SU-DHL-6 (cell line): Measurements from ENCODE around the gene OSBP2.

Experiments
- H2AFZ ChIP-seq: fragments of 200-600 bp; sonication (generic); 2 replicates; pipeline ENCODE4 v1.6.1; 2014; ENCODE audit warnings: low read depth, mild to moderate bottlenecking, moderate library complexity, mixed read lengths, antibody characterized with exemption, low read length; ENCODE audit not compliant: severe bottlenecking
- H3F3A ChIP-seq: fragments of 200-600 bp; shearing (Covaris generic); 2 replicates; pipeline ENCODE4 v1.6.0; 2016; ENCODE audit warnings: antibody characterized with exemption, mild to moderate bottlenecking; ENCODE audit not compliant: insufficient read depth
- H3K27ac ChIP-seq: fragments of 200-600 bp; sonication (generic); 2 replicates; pipeline ENCODE4 v1.5.1; 2016; ENCODE audit warnings: low read depth, mild to moderate bottlenecking, low read length, moderate library complexity, mixed read lengths
- H3K27me3 ChIP-seq: fragments of 200-600 bp; sonication (generic), shearing (Covaris generic); 2 replicates; pipeline ENCODE4 v1.6.0; 2014; ENCODE audit warnings: mild to moderate bottlenecking, low read length
- H3K36me3 ChIP-seq: fragments of 200-600 bp; sonication (generic); 2 replicates; pipeline ENCODE4 v1.6.1; 2014; ENCODE audit warnings: mild to moderate bottlenecking, low read length, mixed read lengths
- H3K4me2 ChIP-seq: fragments of 300-600, 200-600 bp; shearing (Covaris generic), sonication (generic); 2 replicates; pipeline ENCODE4 v1.6.0; 2014; ENCODE audit warnings: low read length, low read depth, mild to moderate bottlenecking; ENCODE audit not compliant: poor library complexity, severe bottlenecking
- H3K4me3 ChIP-seq: fragments of 200-600 bp; sonication (generic); 2 replicates; pipeline ENCODE4 v1.5.1; 2014; ENCODE audit warnings: antibody characterized with exemption, low read length, mild to moderate bottlenecking, mixed read lengths; ENCODE audit not compliant: insufficient read depth, poor library complexity, severe bottlenecking
- H3K79me2 ChIP-seq: fragments of 200-600 bp; sonication (generic); 2 replicates; pipeline ENCODE4 v1.6.1; 2014; ENCODE audit warnings: mild to moderate bottlenecking, low read length, moderate library complexity; ENCODE audit not compliant: insufficient read depth
- H3K9ac ChIP-seq: fragments of 200-600 bp; sonication (generic); 2 replicates; pipeline ENCODE4 v1.7.0; 2014; ENCODE audit warnings: mild to moderate bottlenecking, low read length
- H3K9me2 ChIP-seq: fragments of 200-600 bp; sonication (generic); replicated peaks from 2 replicates; pipeline ENCODE4 v1.6.1; 2014; ENCODE audit warnings: low read length; ENCODE audit not compliant: insufficient read depth
- H3K9me3 ChIP-seq: fragments of 200-600 bp; sonication (generic); 2 replicates; pipeline ENCODE4 v1.6.1; 2014; ENCODE audit warnings: low read length, mixed read lengths; ENCODE audit not compliant: insufficient read depth
- H4K20me1 ChIP-seq: fragments of 200-600 bp; sonication (generic); 2 replicates; pipeline ENCODE4 v1.6.1; 2014; ENCODE audit warnings: low read depth, mild to moderate bottlenecking, antibody characterized with exemption, low read length, moderate library complexity, mixed read lengths
- CTCF ChIP-seq: fragments of 200-600 bp; sonication (generic); IDR thresholded peaks from one replicate; pipeline ENCODE4 v1.5.1; 2017; ENCODE audit warnings: antibody characterized with exemption, mild to moderate bottlenecking, low read length, moderate library complexity; ENCODE audit not compliant: insufficient read depth, poor library complexity, severe bottlenecking
- EZH2phosphoT487 ChIP-seq: fragments of 200-600 bp; sonication (generic), shearing (Covaris generic); conservative IDR thresholded peaks from 2 replicates; pipeline ENCODE4 v1.6.1; 2018; ENCODE audit warnings: mild to moderate bottlenecking, antibody characterized with exemption, low read length, moderate library complexity, mixed read lengths

The OSBP2 gene

DNA sequence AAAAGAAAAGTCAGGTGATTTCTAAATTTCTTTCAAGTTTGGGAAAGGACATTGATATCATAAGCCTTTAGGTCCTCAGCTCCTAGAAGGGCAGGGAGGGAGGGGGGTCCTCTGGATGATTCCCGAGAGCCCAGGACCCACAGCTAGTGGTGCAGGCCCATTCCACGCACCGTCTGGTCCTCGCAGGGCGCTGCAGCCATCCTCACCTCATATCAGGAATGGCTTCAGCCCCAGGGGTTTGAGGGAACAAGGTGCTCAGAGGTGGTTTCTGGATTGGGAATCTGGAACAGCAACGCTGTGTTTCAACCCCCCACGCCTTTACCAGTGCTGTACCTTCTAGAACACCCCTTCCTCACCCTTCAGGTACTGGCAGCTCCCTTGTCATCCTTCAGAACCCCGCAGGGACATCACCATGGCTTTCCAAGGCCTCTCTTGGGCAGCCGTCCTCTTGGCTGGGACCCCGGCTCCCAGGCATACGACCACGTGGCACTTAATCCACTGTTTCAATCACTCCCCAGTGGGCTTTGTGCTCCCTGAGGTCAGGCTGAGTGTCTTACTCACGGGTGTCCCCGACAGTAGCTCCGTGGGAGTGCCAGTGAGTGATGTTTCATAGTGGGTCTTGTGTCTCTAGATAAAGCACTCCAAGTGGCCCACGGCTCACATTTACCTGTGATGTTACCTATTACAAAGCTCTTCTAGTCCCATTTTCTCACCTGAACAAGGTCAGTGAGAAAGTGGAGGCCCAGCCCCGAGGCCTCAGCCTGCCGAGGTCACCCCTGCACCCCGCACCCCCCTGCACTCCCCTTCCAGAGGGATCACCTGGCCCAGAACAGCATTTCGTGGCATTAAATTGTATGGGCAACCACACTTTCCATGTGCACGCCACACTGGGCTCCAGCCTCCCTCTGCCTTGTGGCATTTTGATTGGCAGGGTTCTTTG is 180.0 kb downstream of the OSBP2 start:
- Histone ChIP-seq H3K4me3 (no peak overlapping the region), H3K9ac (no peak overlapping the region), H3K9me2 (no peaks in the 10 kb centered on the region), H3K9me3 (no peaks in the 10 kb centered on the region), H3K36me3 (no peaks in the 10 kb centered on the region), H3K27ac (no peak overlapping the region), H3K4me2 (no peak overlapping the region), H3K79me2 (no peaks in the 10 kb centered on the region), H3K27me3 (no peaks in the 10 kb centered on the region), H3F3A (no peaks in the 10 kb centered on the region), H2AFZ (no peak overlapping the region), H4K20me1 (no peaks in the 10 kb centered on the region)
- no peak for TF ChIP-seq CTCF
- no peak for TF ChIP-seq EZH2phosphoT487

GRCh38 chr22:30875481-30876215 is 181.0 kb downstream of the OSBP2 start:
- no peak overlapping the region for H3K4me2 ChIP-seq
- H3K9ac ChIP-seq = no peak overlapping the region
- H3K79me2 ChIP-seq = no peaks in the 10 kb centered on the region
- no peaks in the 10 kb centered on the region for H4K20me1 ChIP-seq
- H3K36me3 ChIP-seq = no peaks in the 10 kb centered on the region
- no peak overlapping the region for H2AFZ ChIP-seq
- H3F3A ChIP-seq = no peaks in the 10 kb centered on the region
- H3K9me3 ChIP-seq = no peaks in the 10 kb centered on the region
- no peaks in the 10 kb centered on the region for H3K27me3 ChIP-seq
- TF ChIP-seq EZH2phosphoT487 = no peak
- TF ChIP-seq CTCF = no peak
- no peak overlapping the region for H3K27ac ChIP-seq
- no peak overlapping the region for H3K4me3 ChIP-seq
- H3K9me2 ChIP-seq = no peaks in the 10 kb centered on the region

DNA sequence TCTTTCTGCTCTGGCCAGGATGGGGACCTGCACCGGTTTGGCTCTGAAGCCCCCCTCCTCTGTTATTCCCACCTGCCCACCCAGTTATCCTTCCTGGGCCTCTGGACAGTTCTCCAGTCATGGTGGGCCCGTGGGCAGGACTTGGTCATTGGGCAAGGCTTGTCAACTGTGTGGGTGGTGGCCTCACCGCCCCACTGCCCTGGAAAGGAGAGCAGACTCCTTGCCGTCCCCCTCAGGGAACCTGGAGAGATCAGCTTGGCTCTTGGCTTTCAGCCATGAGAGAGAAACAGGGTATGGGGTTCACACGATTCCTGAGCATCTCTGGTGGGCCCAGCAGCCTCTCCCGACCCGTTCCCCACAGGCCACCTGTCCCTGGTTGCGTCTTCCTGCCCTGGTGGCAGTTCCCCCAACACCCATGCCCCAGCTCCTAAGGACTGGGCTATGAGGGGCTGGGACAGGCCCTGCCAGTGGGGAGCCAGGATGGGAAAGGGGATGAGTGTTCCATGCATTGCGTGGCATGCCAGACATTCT is 181.6 kb downstream of the OSBP2 start:
- Histone ChIP-seq H3K9me3 (no peaks in the 10 kb centered on the region), H3K4me2 (no peak overlapping the region), H3K27ac (no peak overlapping the region), H3K79me2 (no peaks in the 10 kb centered on the region), H4K20me1 (no peaks in the 10 kb centered on the region), H3K4me3 (no peak overlapping the region), H3K9ac (no peak overlapping the region), H3K36me3 (no peaks in the 10 kb centered on the region), H3K9me2 (no peaks in the 10 kb centered on the region), H2AFZ (no peak overlapping the region), H3F3A (no peaks in the 10 kb centered on the region), H3K27me3 (no peaks in the 10 kb centered on the region)
- no peak for TF ChIP-seq EZH2phosphoT487
- TF ChIP-seq CTCF = no peak
